Thyroid gland (tissue), 4 donors: Measurements from ENCODE around the gene CAMK1G. TPM values are rescaled to one million over a fixed set of nuclear protein-coding genes. Genes with fewer than 3 reads are reported as not detected.

Experiments used
- DNase-seq, 2 donors: peaks; one replicate each; pipeline ENCODE4 v3.0.0-alpha.2; 2019
- H3K27ac ChIP-seq, 3 donors: fragments of 200-600 bp; sonication (generic); 1 replicate in 2 of 3; 2 replicates in 1 of 3; pipeline ENCODE4 v1.5.1; 2016 to 2019; ENCODE audit warnings: mild to moderate bottlenecking in 1 of 3, moderate library complexity in 1 of 3
- H3K27me3 ChIP-seq: fragments of 200-600 bp; sonication (generic); one replicate; pipeline ENCODE4 v1.5.1; 2019
- H3K36me3 ChIP-seq, 2 donors: fragments of 200-600 bp; sonication (generic); one replicate each; pipeline ENCODE4 v1.5.1; 2016 to 2019
- H3K4me1 ChIP-seq, 2 donors: fragments of 200-600 bp; sonication (generic); one replicate each; pipeline ENCODE4 v1.5.1; 2017 to 2019
- H3K4me3 ChIP-seq, 3 donors: fragments of 200-600 bp; sonication (generic); replicated peaks in 1 of 3; 1 replicate in 2 of 3; 2 replicates in 1 of 3; pipeline ENCODE4 v1.5.1; 2016; ENCODE audit warnings: mild to moderate bottlenecking in 1 of 3
- H3K9me3 ChIP-seq: fragments of 200-600 bp; sonication (generic); one replicate; pipeline ENCODE4 v1.5.1; 2017
- POLR2A ChIP-seq, 2 donors: fragments of 450-650 bp; IDR thresholded peaks; one replicate each; pipeline ENCODE4 v1.6.1; 2017; ENCODE audit warnings: antibody characterized with exemption in 2 of 2, mild to moderate bottlenecking in 2 of 2, moderate library complexity in 1 of 2
- WGBS, 2 donors: methylation state at CpG; one replicate each; pipeline ENCODE4 v1.1.5; 2017; 5-methylcytosine and 5-hydroxymethylcytosine counted together
- intact Hi-C: fragments of 100-400 bp; cut with DNase I; formaldehyde crosslinking; loops from one replicate; pipeline ENCODE4 v1.15.1; 2023
- total RNA-seq, 4 donors: library from RNA; depleted of rRNA; stranded (reverse); fragments of >200 nt; gene quantifications; one replicate each; pipeline ENCODE4 v1.2.3, GENCODE V29; 2016
- TF ChIP-seq, protein P1 (sequence below), 6 experiments: fragments of 200-600 bp in 3 of 6; fragments of 450-650 bp in 3 of 6; sonication (generic) in 3 of 6; IDR thresholded peaks; one replicate each; pipeline ENCODE4 v1.5.1; 2016 to 2019; ENCODE audit warnings: antibody characterized with exemption in 6 of 6, mild to moderate bottlenecking in 2 of 6, inconsistent platforms in 1 of 6, moderate library complexity in 1 of 6

CAMK1G gene
- total RNA-seq, 4 donors from 2014 or later = not detected

DNA sequence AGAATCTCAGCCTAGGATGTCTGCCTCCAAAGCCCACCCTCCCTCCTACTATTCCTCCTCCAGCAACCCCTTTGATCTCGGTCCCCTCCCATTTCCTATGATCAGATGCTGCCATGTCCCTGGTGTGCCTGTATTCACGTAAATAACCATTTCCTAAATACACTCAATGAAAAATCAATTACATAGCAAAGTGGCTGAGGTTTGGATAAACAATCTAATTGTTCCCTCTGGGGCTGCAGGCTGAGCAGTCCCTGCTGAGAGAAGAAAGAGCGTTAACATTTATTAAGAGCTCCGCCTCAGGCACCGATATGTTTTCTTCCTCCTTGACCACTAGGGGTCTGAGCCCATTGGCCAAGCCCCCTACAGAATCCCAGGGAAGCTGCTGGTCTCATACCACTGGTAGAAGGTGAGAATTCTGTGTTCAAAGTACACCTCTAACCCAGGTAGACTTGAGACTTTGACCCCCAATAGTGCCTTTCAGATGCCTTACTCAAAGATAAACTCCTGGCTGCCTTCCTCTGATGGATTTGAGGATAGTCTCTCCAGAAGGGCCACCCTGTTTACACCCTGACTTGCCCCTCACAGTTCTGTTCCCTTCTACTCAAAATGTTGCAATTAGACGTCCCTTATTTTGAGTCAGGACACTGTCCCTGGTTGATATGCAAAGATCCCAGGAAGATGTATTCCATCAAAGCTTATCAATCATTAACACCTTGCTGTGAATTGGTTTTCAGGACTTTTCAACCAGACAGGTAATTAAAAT, 33.9 kb upstream of the CAMK1G start:
- intact Hi-C loops = no loop called here
- Histone ChIP-seq H3K36me3 (no peaks in the 10 kb centered on the region), H3K4me3 (no peak overlapping the region), H3K9me3 (no peaks in the 10 kb centered on the region), H3K27ac (no peak overlapping the region), H3K27me3 (no peaks in the 10 kb centered on the region), H3K4me1 (no peaks in the 10 kb centered on the region)
- TF ChIP-seq, protein P1, sequence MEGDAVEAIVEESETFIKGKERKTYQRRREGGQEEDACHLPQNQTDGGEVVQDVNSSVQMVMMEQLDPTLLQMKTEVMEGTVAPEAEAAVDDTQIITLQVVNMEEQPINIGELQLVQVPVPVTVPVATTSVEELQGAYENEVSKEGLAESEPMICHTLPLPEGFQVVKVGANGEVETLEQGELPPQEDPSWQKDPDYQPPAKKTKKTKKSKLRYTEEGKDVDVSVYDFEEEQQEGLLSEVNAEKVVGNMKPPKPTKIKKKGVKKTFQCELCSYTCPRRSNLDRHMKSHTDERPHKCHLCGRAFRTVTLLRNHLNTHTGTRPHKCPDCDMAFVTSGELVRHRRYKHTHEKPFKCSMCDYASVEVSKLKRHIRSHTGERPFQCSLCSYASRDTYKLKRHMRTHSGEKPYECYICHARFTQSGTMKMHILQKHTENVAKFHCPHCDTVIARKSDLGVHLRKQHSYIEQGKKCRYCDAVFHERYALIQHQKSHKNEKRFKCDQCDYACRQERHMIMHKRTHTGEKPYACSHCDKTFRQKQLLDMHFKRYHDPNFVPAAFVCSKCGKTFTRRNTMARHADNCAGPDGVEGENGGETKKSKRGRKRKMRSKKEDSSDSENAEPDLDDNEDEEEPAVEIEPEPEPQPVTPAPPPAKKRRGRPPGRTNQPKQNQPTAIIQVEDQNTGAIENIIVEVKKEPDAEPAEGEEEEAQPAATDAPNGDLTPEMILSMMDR (IDR thresholded peaks at IDR 0.05) = no peak
- TF ChIP-seq POLR2A (IDR thresholded peaks at IDR 0.05) = no peak
- 42 to 53% methylated on average over 6 of the region's 6 CpGs for WGBS, 2 donors
- no peak for DNase-seq

DNA sequence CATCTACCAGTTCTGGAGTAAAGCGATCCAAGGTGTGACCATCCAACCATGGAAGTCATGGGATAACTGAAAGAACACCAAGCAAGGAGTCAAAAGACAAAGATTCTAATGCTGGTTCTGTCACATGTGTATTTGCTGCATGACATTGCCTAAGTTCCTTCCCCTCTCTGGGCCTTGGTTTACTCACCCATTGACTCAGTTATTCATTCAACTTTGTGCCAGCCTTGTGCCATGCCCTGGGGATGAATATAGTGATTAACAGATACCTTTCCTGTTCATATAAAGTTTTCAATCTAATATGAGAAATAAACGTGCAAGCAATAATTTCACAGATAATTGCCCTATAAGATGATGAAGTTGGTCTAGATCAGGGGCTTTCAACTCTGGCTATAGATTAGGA, 33.0 kb upstream of the CAMK1G start:
- no peaks in the 10 kb centered on the region for H3K9me3 ChIP-seq
- DNase-seq = no peak
- WGBS, 2 donors = 88 to 89% methylated on average over 2 of the region's 2 CpGs
- no peaks in the 10 kb centered on the region for H3K4me1 ChIP-seq
- no peak overlapping the region for H3K27ac ChIP-seq
- no peak overlapping the region for H3K4me3 ChIP-seq
- no peaks in the 10 kb centered on the region for H3K27me3 ChIP-seq
- intact Hi-C loops = no loop called here
- no peaks in the 10 kb centered on the region for H3K36me3 ChIP-seq
- TF ChIP-seq, protein P1 (IDR thresholded peaks at IDR 0.05) = no peak
- TF ChIP-seq POLR2A (IDR thresholded peaks at IDR 0.05) = no peak

DNA sequence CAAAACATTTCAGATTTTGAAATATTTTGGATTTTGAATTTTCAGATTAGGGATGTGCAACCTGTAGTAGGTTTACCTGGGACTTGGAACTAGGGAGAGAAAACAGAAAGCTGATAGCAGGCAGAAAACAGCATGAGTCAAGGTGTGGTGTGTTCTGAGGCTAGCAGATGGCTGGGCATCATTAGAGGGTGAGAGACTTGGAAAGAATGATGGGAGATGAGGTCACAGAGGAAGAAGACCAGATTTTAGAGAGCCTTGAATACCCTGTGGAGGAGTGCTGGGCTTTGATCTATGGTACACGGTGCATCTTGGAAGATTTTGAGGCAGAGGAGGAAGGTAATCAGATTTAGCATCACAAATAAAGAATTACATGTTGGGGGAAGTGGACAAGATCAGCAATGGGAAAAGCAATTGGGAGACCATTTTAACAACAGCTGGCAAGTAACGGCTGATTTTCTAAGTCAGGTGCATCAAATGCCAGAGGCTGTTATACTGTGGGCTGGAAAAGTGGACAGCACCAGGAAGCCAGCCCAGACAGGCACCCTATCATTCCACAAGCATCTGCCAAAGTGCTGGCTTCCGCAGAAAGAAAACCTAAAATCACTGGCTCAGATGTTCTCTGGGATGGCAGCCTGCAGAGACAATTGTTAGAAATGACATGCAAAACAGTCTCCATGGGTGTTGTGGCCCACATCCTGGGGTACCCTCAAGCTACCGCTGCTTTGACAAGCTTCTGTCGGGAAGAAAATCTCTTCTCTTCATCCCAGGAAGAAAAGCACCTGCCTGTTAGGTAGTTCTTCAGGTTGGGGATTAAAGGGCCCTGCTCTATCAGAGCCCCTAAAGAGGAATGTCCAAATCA, 30.9 kb upstream of the CAMK1G start:
- no peak for DNase-seq
- 47 to 67% methylated on average over 5 of the region's 5 CpGs for WGBS, 2 donors
- Histone ChIP-seq H3K4me1 (no peaks in the 10 kb centered on the region), H3K36me3 (no peaks in the 10 kb centered on the region), H3K27ac (no peak overlapping the region), H3K27me3 (no peaks in the 10 kb centered on the region), H3K9me3 (no peaks in the 10 kb centered on the region), H3K4me3 (no peak overlapping the region)
- intact Hi-C loops = no loop called here
- TF ChIP-seq, protein P1 (IDR thresholded peaks at IDR 0.05) = no peak
- no peak for TF ChIP-seq POLR2A (IDR thresholded peaks at IDR 0.05)

DNA sequence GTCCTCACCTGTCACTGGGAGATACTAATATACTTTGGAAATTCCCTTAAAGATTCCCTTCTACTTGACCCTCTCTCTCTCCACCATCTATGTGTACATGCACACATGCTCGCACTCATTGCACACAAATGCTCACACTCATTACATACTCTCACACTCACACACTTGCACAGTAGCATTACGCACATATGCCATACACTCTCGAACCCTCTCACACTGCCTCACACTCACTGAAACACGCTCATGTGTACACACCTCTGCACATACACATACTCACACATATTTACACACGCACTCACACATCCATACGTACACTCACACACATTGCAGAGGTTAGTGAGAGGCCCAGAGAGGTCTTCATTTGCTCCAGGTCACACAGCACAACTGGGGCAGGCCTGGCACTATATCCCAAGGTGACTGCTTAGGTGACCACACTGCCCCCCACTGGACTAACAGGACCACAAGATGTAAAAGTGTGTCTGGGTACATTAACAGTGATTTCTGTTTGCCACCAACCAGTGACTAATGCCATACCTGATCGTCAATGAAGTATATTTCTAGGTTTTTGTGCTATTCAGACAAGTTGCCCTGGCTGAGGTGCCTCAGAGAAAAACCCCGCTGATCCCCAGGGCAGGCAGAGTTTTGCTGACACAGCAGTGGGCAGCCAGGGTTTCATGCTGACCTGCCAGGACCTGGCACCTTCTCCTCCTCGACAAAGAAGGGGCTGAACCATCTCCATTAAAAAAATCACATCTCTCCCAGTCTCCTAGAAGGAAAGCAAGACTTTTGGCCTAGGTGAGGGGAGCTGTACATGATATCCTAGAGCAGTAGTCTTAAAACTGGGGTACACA, 28.5 kb upstream of the CAMK1G start:
- 89 to 96% methylated on average over 9 of the region's 9 CpGs for WGBS, 2 donors
- no peak overlapping the region for H3K4me3 ChIP-seq
- H3K27ac ChIP-seq = no peak overlapping the region
- H3K27me3 ChIP-seq = no peaks in the 10 kb centered on the region
- no peak for DNase-seq
- TF ChIP-seq POLR2A (IDR thresholded peaks at IDR 0.05) = no peak
- TF ChIP-seq, protein P1 (IDR thresholded peaks at IDR 0.05) = no peak
- intact Hi-C loops = no loop called here
- no peaks in the 10 kb centered on the region for H3K4me1 ChIP-seq
- no peaks in the 10 kb centered on the region for H3K36me3 ChIP-seq
- no peaks in the 10 kb centered on the region for H3K9me3 ChIP-seq
